SU-DHL-6 (cell line): ENCODE results near the gene CCDC63.

Source experiments
- H2AFZ ChIP-seq: fragments of 200-600 bp; sonication (generic); 2 replicates; pipeline ENCODE4 v1.6.1; 2014; ENCODE audit warnings: low read depth, mild to moderate bottlenecking, moderate library complexity, mixed read lengths, antibody characterized with exemption, low read length; ENCODE audit not compliant: severe bottlenecking
- H3F3A ChIP-seq: fragments of 200-600 bp; shearing (Covaris generic); 2 replicates; pipeline ENCODE4 v1.6.0; 2016; ENCODE audit warnings: antibody characterized with exemption, mild to moderate bottlenecking; ENCODE audit not compliant: insufficient read depth
- H3K27ac ChIP-seq: fragments of 200-600 bp; sonication (generic); 2 replicates; pipeline ENCODE4 v1.5.1; 2016; ENCODE audit warnings: low read depth, mild to moderate bottlenecking, low read length, moderate library complexity, mixed read lengths
- H3K27me3 ChIP-seq: fragments of 200-600 bp; sonication (generic), shearing (Covaris generic); 2 replicates; pipeline ENCODE4 v1.6.0; 2014; ENCODE audit warnings: mild to moderate bottlenecking, low read length
- H3K36me3 ChIP-seq: fragments of 200-600 bp; sonication (generic); 2 replicates; pipeline ENCODE4 v1.6.1; 2014; ENCODE audit warnings: mild to moderate bottlenecking, low read length, mixed read lengths
- H3K4me2 ChIP-seq: fragments of 300-600, 200-600 bp; shearing (Covaris generic), sonication (generic); 2 replicates; pipeline ENCODE4 v1.6.0; 2014; ENCODE audit warnings: low read length, low read depth, mild to moderate bottlenecking; ENCODE audit not compliant: poor library complexity, severe bottlenecking
- H3K4me3 ChIP-seq: fragments of 200-600 bp; sonication (generic); 2 replicates; pipeline ENCODE4 v1.5.1; 2014; ENCODE audit warnings: antibody characterized with exemption, low read length, mild to moderate bottlenecking, mixed read lengths; ENCODE audit not compliant: insufficient read depth, poor library complexity, severe bottlenecking
- H3K79me2 ChIP-seq: fragments of 200-600 bp; sonication (generic); 2 replicates; pipeline ENCODE4 v1.6.1; 2014; ENCODE audit warnings: mild to moderate bottlenecking, low read length, moderate library complexity; ENCODE audit not compliant: insufficient read depth
- H3K9ac ChIP-seq: fragments of 200-600 bp; sonication (generic); 2 replicates; pipeline ENCODE4 v1.7.0; 2014; ENCODE audit warnings: mild to moderate bottlenecking, low read length
- H3K9me2 ChIP-seq: fragments of 200-600 bp; sonication (generic); replicated peaks from 2 replicates; pipeline ENCODE4 v1.6.1; 2014; ENCODE audit warnings: low read length; ENCODE audit not compliant: insufficient read depth
- H3K9me3 ChIP-seq: fragments of 200-600 bp; sonication (generic); 2 replicates; pipeline ENCODE4 v1.6.1; 2014; ENCODE audit warnings: low read length, mixed read lengths; ENCODE audit not compliant: insufficient read depth
- H4K20me1 ChIP-seq: fragments of 200-600 bp; sonication (generic); 2 replicates; pipeline ENCODE4 v1.6.1; 2014; ENCODE audit warnings: low read depth, mild to moderate bottlenecking, antibody characterized with exemption, low read length, moderate library complexity, mixed read lengths
- EZH2phosphoT487 ChIP-seq: fragments of 200-600 bp; sonication (generic), shearing (Covaris generic); conservative IDR thresholded peaks from 2 replicates; pipeline ENCODE4 v1.6.1; 2018; ENCODE audit warnings: mild to moderate bottlenecking, antibody characterized with exemption, low read length, moderate library complexity, mixed read lengths
- TF ChIP-seq, protein P1 (sequence below): fragments of 200-600 bp; sonication (generic); IDR thresholded peaks from one replicate; pipeline ENCODE4 v1.5.1; 2017; ENCODE audit warnings: antibody characterized with exemption, mild to moderate bottlenecking, low read length, moderate library complexity; ENCODE audit not compliant: insufficient read depth, poor library complexity, severe bottlenecking

Gene CCDC63

DNA sequence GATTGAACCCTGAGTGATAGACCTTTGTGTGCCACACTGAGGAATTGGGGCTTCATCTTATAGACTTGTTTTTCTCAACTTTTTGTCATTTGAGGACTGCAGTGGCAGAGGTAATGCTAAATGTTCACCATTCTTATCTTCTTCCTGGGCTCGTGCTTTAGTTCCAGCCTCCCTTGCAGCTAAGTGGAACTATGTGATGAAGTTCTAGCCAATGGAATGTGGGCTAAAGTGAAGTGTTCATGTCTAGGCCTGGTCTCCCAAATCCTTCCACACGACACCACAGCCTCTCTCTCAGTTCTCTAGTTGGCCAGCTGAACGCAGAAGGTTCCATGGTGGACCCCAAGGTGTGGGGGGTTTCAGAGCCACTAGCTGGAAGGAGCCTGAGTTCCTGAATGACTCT is 42.4 kb upstream of the CCDC63 start:
- Histone ChIP-seq H4K20me1 (no peaks in the 10 kb centered on the region), H3K27ac (no peak overlapping the region), H3K9ac (no peak overlapping the region), H3K9me2 (no peaks in the 10 kb centered on the region), H3K79me2 (no peaks in the 10 kb centered on the region), H3K4me3 (no peak overlapping the region), H3K27me3 (peaks cover 2% of the 10 kb centered on the region; the same call in 1 of the 2 replicates), H3K4me2 (no peak overlapping the region), H3F3A (no peaks in the 10 kb centered on the region), H2AFZ (no peak overlapping the region), H3K36me3 (no peaks in the 10 kb centered on the region), H3K9me3 (peaks cover 8% of the 10 kb centered on the region; the same call in 1 of the 2 replicates)
- no peak for TF ChIP-seq EZH2phosphoT487
- TF ChIP-seq, protein P1, sequence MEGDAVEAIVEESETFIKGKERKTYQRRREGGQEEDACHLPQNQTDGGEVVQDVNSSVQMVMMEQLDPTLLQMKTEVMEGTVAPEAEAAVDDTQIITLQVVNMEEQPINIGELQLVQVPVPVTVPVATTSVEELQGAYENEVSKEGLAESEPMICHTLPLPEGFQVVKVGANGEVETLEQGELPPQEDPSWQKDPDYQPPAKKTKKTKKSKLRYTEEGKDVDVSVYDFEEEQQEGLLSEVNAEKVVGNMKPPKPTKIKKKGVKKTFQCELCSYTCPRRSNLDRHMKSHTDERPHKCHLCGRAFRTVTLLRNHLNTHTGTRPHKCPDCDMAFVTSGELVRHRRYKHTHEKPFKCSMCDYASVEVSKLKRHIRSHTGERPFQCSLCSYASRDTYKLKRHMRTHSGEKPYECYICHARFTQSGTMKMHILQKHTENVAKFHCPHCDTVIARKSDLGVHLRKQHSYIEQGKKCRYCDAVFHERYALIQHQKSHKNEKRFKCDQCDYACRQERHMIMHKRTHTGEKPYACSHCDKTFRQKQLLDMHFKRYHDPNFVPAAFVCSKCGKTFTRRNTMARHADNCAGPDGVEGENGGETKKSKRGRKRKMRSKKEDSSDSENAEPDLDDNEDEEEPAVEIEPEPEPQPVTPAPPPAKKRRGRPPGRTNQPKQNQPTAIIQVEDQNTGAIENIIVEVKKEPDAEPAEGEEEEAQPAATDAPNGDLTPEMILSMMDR, result no peak

DNA sequence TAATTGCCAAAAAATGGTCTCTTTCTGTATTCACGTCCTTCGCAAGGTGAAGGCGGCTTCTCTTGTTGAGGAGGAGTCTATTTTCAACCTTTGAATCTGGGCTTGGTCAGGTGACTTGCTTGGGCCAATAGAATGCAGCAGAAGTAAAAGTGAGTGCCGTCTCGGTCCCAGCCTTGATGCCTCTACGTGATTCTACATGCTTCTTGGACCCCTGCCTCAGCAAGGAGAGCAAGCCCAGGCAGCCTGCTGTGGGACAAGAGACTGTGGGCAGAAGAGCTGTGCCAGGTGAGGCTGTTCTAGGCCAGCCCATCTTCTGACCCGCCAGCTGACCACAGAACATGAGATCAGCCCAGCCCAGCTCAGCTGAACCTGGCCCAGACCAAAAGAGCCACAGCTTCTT is 39.1 kb upstream of the CCDC63 start:
- no peak overlapping the region for H2AFZ ChIP-seq

DNA sequence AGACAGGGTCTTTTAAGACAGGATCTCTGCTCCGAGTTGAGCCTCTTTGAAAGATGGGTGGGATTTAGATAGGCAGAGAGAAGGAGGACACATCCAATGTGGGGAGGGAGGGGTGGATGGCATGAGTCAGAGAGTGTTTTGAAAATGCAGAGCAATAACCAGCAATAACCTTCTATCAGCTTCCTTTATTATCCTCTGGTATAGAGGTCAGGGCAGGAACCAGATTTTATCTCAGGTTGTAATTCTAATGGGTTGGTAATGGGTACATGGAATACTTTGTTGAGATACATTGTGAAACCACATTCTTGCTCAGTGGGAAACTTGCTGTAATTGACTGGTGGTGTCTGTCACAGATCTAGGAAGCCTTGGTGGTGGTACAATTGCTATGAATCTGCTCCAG is 37.6 kb upstream of the CCDC63 start:
- Histone ChIP-seq H3K9ac (no peak overlapping the region), H3K27ac (no peak overlapping the region), H3K9me2 (no peaks in the 10 kb centered on the region), H2AFZ (no peak overlapping the region), H3K4me3 (no peak overlapping the region), H3K4me2 (no peak overlapping the region), H3K27me3 (no peaks in the 10 kb centered on the region), H3F3A (no peaks in the 10 kb centered on the region), H4K20me1 (no peaks in the 10 kb centered on the region), H3K9me3 (peaks cover 6% of the 10 kb centered on the region; the same call in 1 of the 2 replicates), H3K79me2 (no peaks in the 10 kb centered on the region), H3K36me3 (no peaks in the 10 kb centered on the region)
- TF ChIP-seq EZH2phosphoT487, result no peak
- TF ChIP-seq, protein P1, result no peak

More for the DNA sequence above, 39.1 kb upstream of the CCDC63 start:
- Histone ChIP-seq H3K27me3 (peaks cover 2% of the 10 kb centered on the region; the same call in 1 of the 2 replicates), H3K4me2 (no peak overlapping the region), H3K9me3 (peaks cover 8% of the 10 kb centered on the region; the same call in 1 of the 2 replicates), H3K4me3 (no peak overlapping the region), H3K36me3 (no peaks in the 10 kb centered on the region), H4K20me1 (no peaks in the 10 kb centered on the region), H3K9me2 (no peaks in the 10 kb centered on the region), H3K27ac (no peak overlapping the region), H3K9ac (no peak overlapping the region), H3F3A (no peaks in the 10 kb centered on the region), H3K79me2 (no peaks in the 10 kb centered on the region)
- TF ChIP-seq, protein P1, result no peak
- TF ChIP-seq EZH2phosphoT487, result no peak
